ENCODE results near the gene PATJ. TPM values are rescaled to one million over a fixed set of nuclear protein-coding genes. Genes with fewer than 3 reads are reported as not detected.

Gene PATJ
- total and polyA plus RNA-seq, 2 donors (not counting 3 experiments of a cell fraction or from before 2014, with no cell fraction given): 1.1 to 3.0 TPM

DNA sequence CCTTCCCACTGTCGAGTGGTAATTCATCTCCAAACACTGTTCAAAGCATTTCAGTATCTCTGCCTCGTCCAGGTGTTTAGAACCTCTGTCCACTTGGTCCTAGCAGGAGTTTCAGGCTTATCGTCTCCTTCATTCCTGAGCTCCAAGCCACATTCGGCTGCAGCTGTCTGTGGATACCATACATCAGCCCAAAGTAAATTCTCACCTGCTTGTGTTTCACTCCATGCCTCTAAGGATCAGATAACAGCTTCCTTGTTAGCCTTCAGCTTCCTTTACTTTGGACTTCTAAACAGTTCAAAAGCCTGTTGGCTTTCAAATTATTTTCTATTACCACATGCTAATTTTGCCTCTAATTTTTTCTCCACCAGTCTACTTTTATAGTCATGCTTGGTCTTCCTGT is 233.4 kb downstream of the PATJ start:
- no peak overlapping the region for H3K4me2 ChIP-seq (ENCODE audit: insufficient read depth, low read length)
- H3K36me3 ChIP-seq (ENCODE audit: control insufficient read depth in 2 of 2, extremely low read depth in 1 of 2, insufficient read depth in 2 of 2, low read length in 2 of 2): no peaks in the 10 kb centered on the region
- no peaks in the 10 kb centered on the region for H4K20me1 ChIP-seq (replicated peaks; ENCODE audit: control insufficient read depth, extremely low read depth, insufficient read depth, low read length)
- H3K27ac ChIP-seq (ENCODE audit: insufficient read depth, low read depth, low read length): no peak overlapping the region
- TF ChIP-seq MYC (IDR thresholded peaks at IDR 0.05; ENCODE audit: low read depth, low read length) (no peak), GATA2 (IDR thresholded peaks at IDR 0.05; ENCODE audit: insufficient read depth, insufficient read length, low read depth, low read length) (no peak), POLR2AphosphoS5 (IDR thresholded peaks at IDR 0.05; ENCODE audit: insufficient read depth, low read depth, low read length) (no peak), POLR2A (IDR thresholded peaks at IDR 0.05; ENCODE audit: low read depth, low read length) (no peak), JUN (IDR thresholded peaks at IDR 0.05; ENCODE audit: borderline replicate concordance, insufficient read depth, insufficient read length, low read depth) (no peak), EZH2 (IDR thresholded peaks at IDR 0.05; ENCODE audit: borderline replicate concordance, low read depth, low read length, severe bottlenecking) (no peak), FOS (IDR thresholded peaks at IDR 0.05; ENCODE audit: borderline replicate concordance, insufficient read depth, low read length) (no peak)
- TF ChIP-seq, protein P1, sequence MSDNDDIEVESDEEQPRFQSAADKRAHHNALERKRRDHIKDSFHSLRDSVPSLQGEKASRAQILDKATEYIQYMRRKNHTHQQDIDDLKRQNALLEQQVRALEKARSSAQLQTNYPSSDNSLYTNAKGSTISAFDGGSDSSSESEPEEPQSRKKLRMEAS (IDR thresholded peaks at IDR 0.05; ENCODE audit: insufficient read depth, insufficient read length): no peak
- TF ChIP-seq, protein P2, sequence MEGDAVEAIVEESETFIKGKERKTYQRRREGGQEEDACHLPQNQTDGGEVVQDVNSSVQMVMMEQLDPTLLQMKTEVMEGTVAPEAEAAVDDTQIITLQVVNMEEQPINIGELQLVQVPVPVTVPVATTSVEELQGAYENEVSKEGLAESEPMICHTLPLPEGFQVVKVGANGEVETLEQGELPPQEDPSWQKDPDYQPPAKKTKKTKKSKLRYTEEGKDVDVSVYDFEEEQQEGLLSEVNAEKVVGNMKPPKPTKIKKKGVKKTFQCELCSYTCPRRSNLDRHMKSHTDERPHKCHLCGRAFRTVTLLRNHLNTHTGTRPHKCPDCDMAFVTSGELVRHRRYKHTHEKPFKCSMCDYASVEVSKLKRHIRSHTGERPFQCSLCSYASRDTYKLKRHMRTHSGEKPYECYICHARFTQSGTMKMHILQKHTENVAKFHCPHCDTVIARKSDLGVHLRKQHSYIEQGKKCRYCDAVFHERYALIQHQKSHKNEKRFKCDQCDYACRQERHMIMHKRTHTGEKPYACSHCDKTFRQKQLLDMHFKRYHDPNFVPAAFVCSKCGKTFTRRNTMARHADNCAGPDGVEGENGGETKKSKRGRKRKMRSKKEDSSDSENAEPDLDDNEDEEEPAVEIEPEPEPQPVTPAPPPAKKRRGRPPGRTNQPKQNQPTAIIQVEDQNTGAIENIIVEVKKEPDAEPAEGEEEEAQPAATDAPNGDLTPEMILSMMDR (IDR thresholded peaks at IDR 0.05; ENCODE audit: extremely low read depth in 1 of 2, insufficient read depth in 1 of 2, low read depth in 1 of 2, low read length in 2 of 2): no peak
- H3K9me1 ChIP-seq (replicated peaks; ENCODE audit: control insufficient read depth, extremely low read depth, insufficient read depth, low read length): no peaks in the 10 kb centered on the region
- FAIRE-seq (no peak), DNase-seq (ENCODE audit: low read depth, low spot score) (no peak)
- dilution Hi-C loops (cut with MboI; ENCODE audit: extremely low pct_ligation_motif_present, low sequenced_read_pairs) (no loop called here), intact Hi-C loops (cut with micrococcal nuclease) (no loop called here)
- no peak overlapping the region for H3K4me3 ChIP-seq (replicated peaks in 1 of 3; ENCODE audit: insufficient read depth in 1 of 3, low read depth in 1 of 3, low read length in 3 of 3)
- no peak overlapping the region for H2AFZ ChIP-seq (ENCODE audit: low read depth, low read length)
- H3K27me3 ChIP-seq (ENCODE audit: control insufficient read depth in 2 of 2, insufficient read depth in 2 of 2, low read length in 2 of 2): no peaks in the 10 kb centered on the region
- no peak overlapping the region for H3K9ac ChIP-seq (replicated peaks; ENCODE audit: extremely low read depth, insufficient read depth, low read length)
- ChIA-PET POLR2A (no interaction called here), CTCF (interaction anchor here (1.9 kb wide), 1 partner anchor 8 kb away, joined by 6 read pairs; no protein-coding TSS in a partner anchor)
- no peaks in the 10 kb centered on the region for H3K9me3 ChIP-seq (replicated peaks; ENCODE audit: control insufficient read depth, insufficient read depth, low read length)
- no peaks in the 10 kb centered on the region for H3K79me2 ChIP-seq (ENCODE audit: control insufficient read depth, insufficient read depth, low read length)
- no TSS peak for BruUV-seq (replicated peaks)
- no peaks in the 10 kb centered on the region for H3K4me1 ChIP-seq (ENCODE audit: control insufficient read depth, extremely low read depth, insufficient read depth, low read length)

Data from endothelial cell of umbilical vein (primary cell).